NCI-H1092 treated with DMSO at 0.1 percent for 48 hours (cell line): ENCODE measurements around the gene EML1.

Experiments
- DNase-seq: peaks from one replicate; lab custom pipeline; 2025; lab: John Stamatoyannopoulos, UW

EML1 gene

DNA sequence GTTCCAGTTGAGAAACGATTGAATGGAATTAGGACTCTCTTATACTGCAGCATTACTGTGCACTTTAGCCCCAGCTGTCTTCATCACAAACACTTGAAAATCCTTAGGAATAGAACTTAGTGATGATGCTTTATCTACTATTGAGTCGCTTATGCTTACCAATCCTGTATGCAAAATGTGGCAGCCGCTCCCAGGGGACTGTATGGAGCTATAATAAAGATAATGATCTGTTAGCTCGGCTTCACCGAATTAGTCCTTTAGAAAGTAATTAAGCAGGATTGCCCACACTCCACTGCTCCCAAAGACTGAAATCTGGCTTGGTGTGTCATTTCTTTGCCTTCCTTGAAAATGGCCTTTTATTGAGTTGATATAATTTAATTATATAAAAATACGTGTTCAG is 10.6 kb downstream of the EML1 start:
- peak; percentile 39 for DNase-seq

- DNase-seq, result no peak
Measured at GRCh38 chr14:99805757-99806439, 12.7 kb downstream of the EML1 start.

GRCh38 chr14:99806836-99807235 is 13.6 kb downstream of the EML1 start:
- no peak for DNase-seq

GRCh38 chr14:99807413-99808153 is 14.4 kb downstream of the EML1 start:
- DNase-seq, result no peak

GRCh38 chr14:99808154-99808505 is 14.9 kb downstream of the EML1 start:
- no peak for DNase-seq

GRCh38 chr14:99808515-99808914 is 15.3 kb downstream of the EML1 start:
- DNase-seq, result no peak

- DNase-seq, result no peak
Measured at GRCh38 chr14:99809360-99809759, 16.1 kb downstream of the EML1 start.

GRCh38 chr14:99809859-99810558 is 16.8 kb downstream of the EML1 start:
- no peak for DNase-seq

DNA sequence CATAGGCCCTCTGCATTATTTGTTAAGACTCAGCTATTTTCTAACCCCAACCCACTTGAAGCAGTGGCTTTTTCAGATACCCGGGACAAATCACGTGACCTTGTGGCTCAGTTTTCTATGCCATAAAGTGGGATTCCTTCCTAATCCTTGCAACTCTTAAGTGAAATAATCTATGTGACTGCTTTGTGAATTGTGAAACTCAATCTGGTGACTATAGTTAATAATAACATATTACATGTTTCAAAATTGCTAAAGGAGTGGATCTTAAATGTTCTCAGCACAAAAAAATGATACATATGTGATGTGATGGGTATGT is 17.3 kb downstream of the EML1 start:
- no peak for DNase-seq

DNA sequence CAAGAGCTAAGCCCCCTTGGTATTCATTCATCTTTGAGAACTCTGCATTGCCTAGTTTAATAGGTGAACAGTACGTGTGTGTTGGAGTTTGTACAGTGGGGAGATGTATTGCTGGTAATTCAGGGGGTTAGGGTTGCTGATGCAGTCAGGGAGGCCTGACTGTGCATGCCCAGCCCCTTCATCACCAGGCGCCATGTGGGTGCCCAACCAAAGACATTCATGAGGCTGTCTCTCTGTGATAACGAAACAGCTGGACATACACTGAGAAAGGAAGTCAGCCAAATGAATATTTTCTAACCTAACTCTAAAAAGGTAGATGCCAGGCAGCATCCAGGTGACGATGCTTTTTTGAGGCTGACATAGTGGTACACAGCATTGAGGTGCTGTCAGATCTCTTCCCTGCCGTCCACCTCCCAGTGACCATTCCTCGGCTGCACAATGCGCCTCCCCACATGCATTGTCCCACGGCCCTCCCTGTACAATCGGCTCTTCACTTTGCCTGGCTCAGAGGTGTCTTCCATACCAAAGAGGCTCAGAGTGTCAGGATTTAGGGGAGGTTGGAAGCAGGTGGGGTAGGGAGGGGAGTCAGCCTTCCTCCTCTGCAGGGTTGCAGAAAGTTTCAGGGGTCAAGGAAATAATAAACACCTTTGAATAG is 19.0 kb downstream of the EML1 start:
- DNase-seq, result no peak

DNA sequence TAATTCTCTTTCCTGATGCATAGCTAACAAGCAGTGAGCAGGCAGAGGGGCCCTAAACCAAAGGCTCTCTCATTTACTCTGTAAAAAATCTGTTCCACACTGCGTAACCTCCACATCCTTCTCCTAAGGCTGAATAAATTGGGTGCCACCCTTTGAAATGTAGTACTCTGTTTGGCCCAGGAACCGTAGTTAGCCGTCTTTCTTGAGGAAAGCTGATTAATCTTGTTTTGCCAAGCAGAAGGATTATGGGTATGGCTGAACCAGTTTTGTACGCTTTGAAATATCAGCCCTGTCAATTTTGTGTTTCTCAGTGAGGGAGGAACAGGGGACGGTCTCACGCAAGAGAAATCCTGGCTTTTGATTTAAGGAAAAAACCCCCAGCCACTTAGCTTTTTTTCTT is 19.7 kb downstream of the EML1 start:
- no peak for DNase-seq

DNA sequence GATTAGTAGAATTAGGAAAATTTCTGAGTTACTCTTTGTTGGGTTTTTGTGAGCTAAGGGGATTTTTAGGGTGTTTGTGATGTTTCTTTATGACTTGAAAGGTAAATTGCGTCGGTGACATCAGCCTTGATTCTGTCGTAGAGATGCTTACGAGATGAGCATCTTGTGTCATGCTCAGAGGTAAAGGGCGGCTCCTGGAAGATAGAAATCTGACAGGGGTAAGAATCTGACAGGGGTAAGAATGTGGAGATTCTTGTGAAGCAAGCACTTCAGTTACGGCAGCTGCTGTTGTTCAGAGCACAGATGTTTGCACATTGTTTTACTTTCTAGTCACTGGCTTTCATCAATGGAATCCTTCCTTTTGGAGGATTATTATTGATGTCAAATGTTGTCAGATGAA is 22.5 kb downstream of the EML1 start:
- DNase-seq, result no peak

- no peak for DNase-seq
Measured at GRCh38 chr14:99816217-99816616, 23.0 kb downstream of the EML1 start.

- no peak for DNase-seq
Measured at GRCh38 chr14:99816642-99817041, 23.4 kb downstream of the EML1 start.

GRCh38 chr14:99817331-99817730 is 24.1 kb downstream of the EML1 start:
- no peak for DNase-seq

DNA sequence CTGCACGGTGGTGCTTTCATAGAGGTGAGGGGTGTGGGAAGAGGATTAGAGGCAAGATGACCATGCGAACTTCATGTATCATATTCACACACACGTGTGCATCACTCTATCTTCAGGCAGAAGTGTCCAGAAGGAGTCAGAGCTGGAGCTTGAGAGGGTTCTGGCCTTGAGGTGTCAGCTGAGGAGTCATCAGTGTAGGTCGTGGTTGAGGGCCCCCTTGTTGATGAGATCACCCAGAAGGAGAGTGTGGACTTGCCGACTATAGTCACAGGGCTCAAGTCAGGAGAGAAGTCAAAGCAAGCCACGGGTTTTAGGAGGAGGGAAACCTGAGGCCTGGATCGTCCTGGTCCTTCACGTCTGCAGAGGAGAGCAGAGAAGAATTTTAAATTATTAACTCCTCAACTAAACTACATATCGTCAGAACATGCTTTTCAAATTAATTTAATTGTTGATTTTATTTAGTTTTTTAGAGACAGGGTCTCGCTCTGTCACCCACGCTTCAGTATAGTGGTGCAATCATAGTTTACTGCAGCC is 25.4 kb downstream of the EML1 start:
- no peak for DNase-seq

DNA sequence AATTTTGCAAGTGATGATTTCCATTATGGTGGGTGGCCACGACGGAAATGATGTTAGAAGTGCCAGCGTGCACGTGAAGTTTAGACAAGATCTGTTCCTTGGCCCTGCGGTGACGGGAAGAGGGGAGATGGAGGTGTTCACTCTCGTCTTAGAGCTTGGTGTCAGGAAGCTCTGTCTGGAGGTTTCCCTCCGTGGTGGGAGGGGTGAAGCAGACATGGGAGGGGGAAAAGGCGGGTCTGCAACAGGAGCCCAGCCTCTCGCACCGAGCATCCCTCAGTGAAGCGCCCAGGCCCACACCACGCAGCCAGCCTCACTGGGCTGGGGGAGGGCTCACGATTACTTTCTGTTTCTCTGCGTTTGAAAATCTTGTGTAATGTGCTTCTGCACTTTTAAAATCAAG is 26.3 kb downstream of the EML1 start:
- no peak for DNase-seq

GRCh38 chr14:99820702-99821331 is 27.6 kb downstream of the EML1 start:
- no peak for DNase-seq

- peak; percentile 42 for DNase-seq
Measured at GRCh38 chr14:99821519-99822508, 28.6 kb downstream of the EML1 start.

DNA sequence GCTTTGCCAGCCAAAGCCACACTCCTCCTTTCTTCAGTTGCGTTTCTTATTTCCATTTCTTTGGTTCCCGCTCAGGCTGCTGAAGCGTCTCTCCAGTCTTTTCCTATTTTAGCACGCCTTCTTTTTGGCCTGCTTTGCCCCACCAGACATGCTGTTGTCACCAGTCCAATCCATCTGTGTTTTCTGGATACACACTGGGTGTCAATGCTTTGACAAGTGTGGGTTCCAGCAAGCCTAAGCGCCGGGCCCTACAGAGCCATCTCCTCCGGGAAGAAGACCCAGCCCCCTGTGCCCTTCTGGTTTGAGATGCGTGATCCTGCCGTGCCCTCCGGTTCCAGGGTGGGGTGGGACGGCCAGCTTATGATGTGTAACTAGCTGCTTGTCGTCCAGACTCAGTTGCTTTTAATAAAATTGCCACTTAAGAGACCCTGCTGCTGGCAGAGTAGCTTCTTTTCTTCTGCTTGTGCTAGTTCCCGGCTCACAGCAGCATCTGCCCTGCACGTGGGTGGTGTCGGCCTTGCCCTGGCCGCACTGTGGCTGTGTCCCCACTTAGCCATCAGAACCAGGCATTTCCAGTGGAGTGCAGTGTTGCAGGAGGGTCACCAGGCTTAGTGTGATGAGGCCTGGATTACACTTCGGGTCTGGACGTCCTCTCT is 29.7 kb downstream of the EML1 start:
- no peak for DNase-seq
